ENCODE measurements around the gene TEX38.

TEX38 gene

GRCh38 chr1:46637444-46638083 is 34.1 kb upstream of the TEX38 start:
- no peak for TF ChIP-seq CTCF (IDR thresholded peaks at IDR 0.05; ENCODE audit: control insufficient read depth, insufficient read depth, low read depth, low read length, missing control alignments)
- no peak overlapping the region for H3K4me3 ChIP-seq (ENCODE audit: control insufficient read depth, low read depth, low read length)
- DNase-seq (ENCODE audit: low read depth), result no peak

GRCh38 chr1:46638921-46639320 is 32.7 kb upstream of the TEX38 start:
- no peak for DNase-seq (ENCODE audit: low read depth)
- no peak for TF ChIP-seq CTCF (IDR thresholded peaks at IDR 0.05; ENCODE audit: control insufficient read depth, insufficient read depth, low read depth, low read length, missing control alignments)
- no peak overlapping the region for H3K4me3 ChIP-seq (ENCODE audit: control insufficient read depth, low read depth, low read length)

- no peak for TF ChIP-seq CTCF (IDR thresholded peaks at IDR 0.05; ENCODE audit: control insufficient read depth, insufficient read depth, low read depth, low read length, missing control alignments)
- DNase-seq (ENCODE audit: low read depth), result no peak
- H3K4me3 ChIP-seq (ENCODE audit: control insufficient read depth, low read depth, low read length), result no peak overlapping the region
Measured at GRCh38 chr1:46639547-46639946, 32.1 kb upstream of the TEX38 start.

- no peak overlapping the region for H3K4me3 ChIP-seq (ENCODE audit: control insufficient read depth, low read depth, low read length)
- no peak for DNase-seq (ENCODE audit: low read depth)
- TF ChIP-seq CTCF (IDR thresholded peaks at IDR 0.05; ENCODE audit: control insufficient read depth, insufficient read depth, low read depth, low read length, missing control alignments), result no peak
Measured at GRCh38 chr1:46642115-46642680, 29.5 kb upstream of the TEX38 start.

- TF ChIP-seq CTCF (IDR thresholded peaks at IDR 0.05; ENCODE audit: control insufficient read depth, insufficient read depth, low read depth, low read length, missing control alignments), result no peak
- H3K4me3 ChIP-seq (ENCODE audit: control insufficient read depth, low read depth, low read length), result no peak overlapping the region
- peak; percentile 61 for DNase-seq (ENCODE audit: low read depth)
Measured at GRCh38 chr1:46643368-46643775, 28.3 kb upstream of the TEX38 start.

GRCh38 chr1:46645815-46646214 is 25.8 kb upstream of the TEX38 start:
- H3K4me3 ChIP-seq (ENCODE audit: control insufficient read depth, low read depth, low read length), result no peak overlapping the region
- DNase-seq (ENCODE audit: low read depth), result no peak
- TF ChIP-seq CTCF (IDR thresholded peaks at IDR 0.05; ENCODE audit: control insufficient read depth, insufficient read depth, low read depth, low read length, missing control alignments), result no peak
